Bronchial epithelial cell (primary cell): ENCODE results near the gene LINGO4. TPM values are rescaled to one million over a fixed set of nuclear protein-coding genes. Genes with fewer than 3 reads are reported as not detected.
A peak's percentile ranks its signal among the peaks of the same experiment; 100 is the strongest.

Experiments used
- DNase-seq: peaks from one replicate; pipeline ENCODE4 v3.0.0-alpha.2; 2010; ENCODE audit warnings: low read depth
- FAIRE-seq: peaks from 2 replicates; lab custom pipeline; 2011; peaks lifted over from hg19 to GRCh38; lab: Jason Lieb, UNC
- H3K27me3 ChIP-seq: 2 replicates; pipeline ENCODE4 v1.5.1; 2011; ENCODE audit warnings: low read length; ENCODE audit not compliant: control insufficient read depth, insufficient read depth
- H3K36me3 ChIP-seq: 2 replicates; pipeline ENCODE4 v1.5.1; 2011; ENCODE audit warnings: low read length; ENCODE audit not compliant: control insufficient read depth, insufficient read depth
- H3K4me3 ChIP-seq: 2 replicates; pipeline ENCODE4 v1.5.1; 2011; ENCODE audit warnings: mild to moderate bottlenecking, low read depth, low read length, control low read depth
- CTCF ChIP-seq: IDR thresholded peaks from 2 replicates; pipeline ENCODE4 v1.5.1; 2011; ENCODE audit warnings: mild to moderate bottlenecking, moderate library complexity, low read length, control low read depth, inconsistent platforms; ENCODE audit not compliant: insufficient read depth, severe bottlenecking
- total RNA-seq: library from RNA; depleted of rRNA; stranded (reverse); fragments of >200 nt; gene quantifications from 2 replicates; pipeline ENCODE4 v1.2.1, GENCODE V29; 2014

The LINGO4 gene
- total RNA-seq, 1 donor from 2014 or later: not detected

DNA sequence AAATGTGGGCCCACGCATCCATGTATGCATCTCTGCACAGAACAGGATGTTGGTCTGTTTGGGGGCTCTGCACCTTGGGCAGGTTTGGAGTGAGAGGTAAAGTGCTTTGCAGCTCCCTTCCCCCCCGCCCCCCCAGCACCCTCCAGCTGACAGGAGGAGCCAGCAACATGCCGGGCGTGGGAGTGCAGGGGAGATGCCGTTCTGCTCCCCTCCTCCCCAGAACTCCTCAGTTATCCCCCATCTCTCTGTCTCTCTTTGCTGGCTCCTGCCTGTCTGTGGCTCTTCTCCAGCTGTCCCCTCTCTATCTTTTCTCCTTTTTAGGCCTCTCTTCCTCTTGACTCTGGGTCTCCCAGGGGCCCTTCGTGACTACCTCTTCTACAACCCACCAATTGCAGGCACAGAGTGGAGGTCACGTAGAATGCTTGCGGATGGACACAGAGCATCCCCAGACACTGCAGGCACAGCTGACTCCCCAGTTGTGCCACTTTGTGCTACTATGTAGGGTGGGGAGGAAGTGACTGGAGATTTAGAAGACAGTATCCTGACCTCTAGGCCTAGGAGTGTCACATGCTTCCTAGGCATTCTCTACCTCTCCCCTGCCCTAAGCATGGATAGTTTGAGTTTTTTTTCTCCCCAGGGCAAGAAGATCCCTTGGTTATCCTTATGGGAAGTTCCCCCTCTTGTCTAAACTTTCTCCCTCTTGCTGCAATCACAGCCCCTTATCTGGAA, 28.1 kb upstream of the LINGO4 start:
- Histone ChIP-seq H3K27me3 (no peaks in the 10 kb centered on the region), H3K4me3 (no peak overlapping the region), H3K36me3 (no peaks in the 10 kb centered on the region)
- TF ChIP-seq CTCF: no peak
- DNase-seq (no peak), FAIRE-seq (peak; percentile 43)

DNA sequence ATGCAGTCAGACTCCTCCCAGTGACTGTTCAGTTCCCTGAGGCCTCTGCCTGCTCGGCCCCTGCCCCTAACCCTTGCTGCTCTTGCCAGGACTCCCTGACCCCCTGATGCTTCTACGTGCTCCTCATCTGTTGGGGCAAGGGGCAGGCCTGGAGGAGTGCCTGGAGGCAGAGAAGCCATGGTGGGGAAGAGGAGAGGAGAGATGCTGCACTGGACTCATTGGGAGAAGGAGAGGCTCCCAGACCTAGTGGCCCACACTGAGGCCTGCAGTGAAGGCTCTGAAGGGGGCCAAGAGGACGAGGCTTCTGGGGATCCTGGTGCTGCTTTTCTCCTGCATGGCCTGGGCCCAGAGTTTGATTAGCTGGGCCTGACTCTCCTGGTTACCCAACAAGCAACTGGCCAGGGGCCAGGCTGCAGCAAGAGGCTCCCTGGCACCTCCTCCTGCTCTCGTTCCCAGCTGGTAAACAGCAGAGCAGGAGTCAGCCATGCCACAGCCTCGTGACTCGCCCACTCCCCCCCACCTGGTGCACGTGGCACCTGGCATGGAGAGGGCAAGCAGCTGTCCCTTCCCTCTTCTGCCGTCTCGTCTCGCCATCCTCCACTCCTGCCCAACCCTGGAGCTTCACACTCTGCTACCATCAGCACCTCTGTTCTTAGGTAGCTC, 27.2 kb upstream of the LINGO4 start:
- FAIRE-seq (no peak), DNase-seq (peak; percentile 58)
- Histone ChIP-seq H3K4me3 (no peak overlapping the region), H3K27me3 (no peaks in the 10 kb centered on the region), H3K36me3 (no peaks in the 10 kb centered on the region)
- no peak for TF ChIP-seq CTCF

GRCh38 chr1:151831605-151832004, 26.4 kb upstream of the LINGO4 start, which contains the start of gene RORC:
Gene RORC, minus strand, starts transcription at chr1:151831802. Its CDS starts 38 bp downstream, at chr1:151831764.
- Histone ChIP-seq H3K36me3 (no peaks in the 10 kb centered on the region), H3K27me3 (no peaks in the 10 kb centered on the region), H3K4me3 (peak within 1 kb of the TSS; percentile 8)
- TF ChIP-seq CTCF: no peak
- no peak for FAIRE-seq
- DNase-seq: no peak

DNA sequence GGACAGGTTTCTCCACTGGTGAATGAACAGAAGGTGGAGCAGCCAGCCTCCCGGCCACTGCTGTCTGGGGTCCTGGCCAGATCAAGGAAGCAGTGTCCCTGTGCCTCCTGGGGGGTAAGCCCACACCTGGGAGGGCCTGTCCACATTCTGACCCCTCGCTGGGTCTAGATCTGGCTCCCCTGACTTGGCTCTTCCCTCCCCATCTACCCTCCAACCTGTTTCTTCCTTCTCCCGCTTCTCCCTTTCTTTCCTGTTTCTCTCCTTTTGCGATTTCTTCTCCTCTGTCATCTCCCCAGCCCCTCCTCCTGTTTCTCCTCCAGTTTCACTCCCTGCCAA, 26.0 kb upstream of the LINGO4 start:
- no peak for FAIRE-seq
- no peak for TF ChIP-seq CTCF

DNA sequence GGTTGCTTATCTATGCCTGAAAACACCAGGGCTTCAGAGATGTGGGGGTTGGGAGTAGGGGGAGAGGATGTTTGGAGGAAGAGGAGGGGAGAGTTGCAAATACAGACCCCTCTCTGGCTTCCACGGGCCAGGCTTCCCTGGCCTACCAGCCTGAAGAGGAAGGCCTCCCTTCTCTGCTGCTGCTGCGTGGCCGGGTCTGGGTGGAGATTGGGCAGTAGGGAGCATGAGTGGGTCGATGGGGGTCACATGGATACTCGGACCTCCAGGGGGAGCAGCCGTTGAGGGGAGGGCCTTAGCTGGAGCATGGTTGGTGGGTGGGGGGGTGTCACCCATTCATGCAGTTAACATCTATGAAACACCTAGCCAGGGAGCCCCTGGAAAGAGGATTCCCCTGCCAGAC, 24.8 kb upstream of the LINGO4 start:
- FAIRE-seq (no peak), DNase-seq (no peak)
- Histone ChIP-seq H3K36me3 (no peaks in the 10 kb centered on the region), H3K4me3 (no peak overlapping the region), H3K27me3 (no peaks in the 10 kb centered on the region)
- TF ChIP-seq CTCF: no peak

More for the DNA sequence above, 26.0 kb upstream of the LINGO4 start:
- H3K27me3 ChIP-seq: no peaks in the 10 kb centered on the region
- H3K36me3 ChIP-seq: no peaks in the 10 kb centered on the region
- no peak for DNase-seq
- H3K4me3 ChIP-seq: peak overlapping the region; percentile 8
